GM21576 (cell line): ENCODE results near the gene NUBP2.

Source experiments
- ATAC-seq: cut with Tn5 transposase; IDR thresholded peaks from one replicate; pipeline ENCODE4 v1.9.1; 2021; ENCODE audit warnings: mild to moderate bottlenecking, moderate library complexity; ENCODE audit not compliant: unreplicated experiment

Gene NUBP2

GRCh38 chr16:1757714-1758461, 24.9 kb upstream of the NUBP2 start:
- ATAC-seq, result no peak

DNA sequence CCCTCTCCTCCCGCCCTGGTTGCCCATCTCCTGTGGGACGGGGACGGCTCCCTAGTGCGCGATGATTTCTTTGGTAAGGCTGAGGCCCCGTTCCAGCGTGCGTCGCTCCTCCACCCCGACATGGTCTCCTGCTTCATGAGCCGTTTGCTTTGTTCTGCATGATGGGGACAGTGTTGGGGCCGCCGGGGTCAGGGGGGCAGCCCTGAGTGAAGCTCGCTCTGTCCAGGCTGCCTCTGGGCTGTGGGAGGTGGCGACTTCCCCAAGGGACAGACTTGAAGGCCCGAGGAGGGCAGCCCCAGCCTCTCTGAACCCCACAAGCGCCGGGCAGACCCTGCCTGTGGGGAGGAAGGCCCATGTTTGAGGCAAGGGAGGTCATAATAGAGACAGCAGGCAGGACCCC, 23.8 kb upstream of the NUBP2 start:
- no peak for ATAC-seq

- ATAC-seq, result no peak
These were observed 23.2 kb upstream of the NUBP2 start for GRCh38 chr16:1759511-1759910.

DNA sequence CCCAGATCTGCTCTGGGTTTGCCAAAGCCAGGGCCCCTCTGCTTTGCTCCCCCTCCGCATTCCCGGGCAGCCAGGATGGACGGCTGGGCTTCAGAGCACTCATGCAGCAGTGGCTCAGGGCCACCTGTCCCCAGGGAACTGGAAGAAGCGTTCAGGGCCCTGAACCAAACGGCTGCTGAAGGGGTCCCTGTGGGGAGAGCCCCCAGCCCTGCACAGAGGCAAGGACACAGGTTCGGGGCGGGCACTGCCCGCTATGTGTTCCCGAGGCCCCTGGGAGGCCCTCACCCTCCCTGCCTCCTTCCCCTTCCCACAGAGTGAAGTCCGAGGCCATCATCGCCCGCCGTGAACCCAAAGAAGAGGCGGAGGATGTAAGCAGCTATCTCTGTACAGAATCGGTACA, 21.8 kb upstream of the NUBP2 start:
- no peak for ATAC-seq

GRCh38 chr16:1761751-1762150, 21.0 kb upstream of the NUBP2 start:
- no peak for ATAC-seq

- ATAC-seq, result no peak
These were observed 20.4 kb upstream of the NUBP2 start for GRCh38 chr16:1762196-1762878.

- no peak for ATAC-seq
These were observed 19.8 kb upstream of the NUBP2 start for GRCh38 chr16:1762879-1763520.

DNA sequence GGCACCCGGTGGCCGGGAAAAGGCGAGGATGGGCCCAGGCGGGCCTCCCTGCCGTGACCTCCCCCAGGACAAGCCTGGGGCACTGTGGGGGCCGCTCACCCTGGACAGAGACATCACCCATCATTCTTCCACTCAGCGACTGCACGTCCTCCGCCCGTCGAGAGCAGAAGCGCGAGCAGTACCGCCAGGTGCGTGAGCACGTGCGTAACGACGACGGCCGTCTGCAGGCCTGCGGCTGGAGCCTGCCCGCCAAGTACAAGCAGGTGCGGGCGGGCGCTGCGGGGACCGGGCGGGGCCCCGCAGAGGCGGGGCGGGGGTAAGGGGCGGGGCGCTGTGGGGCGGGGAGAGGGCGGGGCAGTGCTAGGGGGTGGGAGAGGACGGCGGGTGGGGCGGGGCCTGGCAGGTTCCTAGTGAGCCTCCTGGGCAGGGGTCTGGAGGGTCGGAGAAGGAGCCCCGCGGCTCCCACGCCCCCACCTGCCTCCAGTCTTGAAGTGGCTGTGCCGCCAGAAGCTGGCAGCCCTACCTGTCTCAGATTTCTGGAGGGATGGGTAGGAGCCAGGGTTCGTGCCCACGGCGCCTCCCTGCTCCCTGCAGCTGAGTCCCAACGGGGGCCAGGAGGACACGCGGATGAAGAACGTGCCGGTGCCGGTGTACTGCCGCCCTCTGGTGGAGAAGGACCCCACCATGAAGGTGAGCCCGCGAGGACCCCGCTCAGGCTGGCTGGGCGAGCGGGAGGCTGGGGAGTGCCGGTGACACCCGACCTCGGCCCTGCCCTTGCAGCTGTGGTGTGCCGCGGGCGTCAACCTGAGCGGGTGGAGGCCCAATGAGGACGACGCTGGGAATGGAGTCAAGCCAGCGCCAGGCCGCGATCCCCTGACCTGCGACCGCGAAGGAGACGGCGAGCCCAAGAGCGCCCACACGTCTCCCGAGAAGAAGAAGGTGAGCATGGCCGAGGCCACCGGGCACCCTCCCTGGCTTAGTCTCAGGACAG, 18.9 kb upstream of the NUBP2 start:
- no peak for ATAC-seq

- no peak for ATAC-seq
These were observed 17.8 kb upstream of the NUBP2 start for GRCh38 chr16:1764971-1765370.

DNA sequence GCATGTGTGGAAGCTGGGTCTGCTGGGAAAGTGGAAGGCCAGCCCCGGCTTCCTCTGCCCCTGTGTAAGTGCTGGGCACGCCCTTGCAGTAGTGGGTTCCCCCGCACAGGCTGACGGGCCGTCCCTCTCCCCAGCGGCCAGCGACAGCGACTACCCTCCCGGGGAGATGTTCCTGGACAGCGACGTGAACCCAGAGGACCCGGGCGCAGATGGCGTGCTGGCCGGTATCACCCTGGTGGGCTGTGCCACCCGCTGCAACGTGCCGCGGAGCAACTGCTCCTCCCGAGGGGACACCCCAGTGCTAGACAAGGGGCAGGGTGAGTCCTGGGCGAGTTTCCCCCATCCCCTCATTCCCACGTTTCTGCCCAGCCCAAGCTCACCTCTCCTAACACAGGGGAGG, 16.9 kb upstream of the NUBP2 start:
- ATAC-seq, result no peak

DNA sequence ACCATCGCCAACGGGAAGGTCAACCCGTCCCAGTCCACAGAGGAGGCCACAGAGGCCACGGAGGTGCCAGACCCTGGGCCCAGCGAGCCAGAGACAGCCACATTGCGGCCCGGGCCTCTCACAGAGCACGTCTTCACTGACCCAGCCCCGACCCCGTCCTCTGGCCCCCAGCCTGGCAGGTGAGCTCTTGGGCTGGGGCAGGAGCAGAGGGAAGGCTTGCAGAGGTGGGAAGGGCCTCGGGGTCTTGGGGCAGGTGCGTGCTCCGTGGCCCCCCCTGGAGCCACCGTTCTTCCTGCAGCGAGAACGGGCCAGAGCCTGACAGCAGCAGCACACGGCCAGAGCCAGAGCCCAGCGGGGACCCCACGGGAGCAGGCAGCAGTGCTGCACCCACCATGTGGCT, 16.5 kb upstream of the NUBP2 start:
- ATAC-seq, result no peak

DNA sequence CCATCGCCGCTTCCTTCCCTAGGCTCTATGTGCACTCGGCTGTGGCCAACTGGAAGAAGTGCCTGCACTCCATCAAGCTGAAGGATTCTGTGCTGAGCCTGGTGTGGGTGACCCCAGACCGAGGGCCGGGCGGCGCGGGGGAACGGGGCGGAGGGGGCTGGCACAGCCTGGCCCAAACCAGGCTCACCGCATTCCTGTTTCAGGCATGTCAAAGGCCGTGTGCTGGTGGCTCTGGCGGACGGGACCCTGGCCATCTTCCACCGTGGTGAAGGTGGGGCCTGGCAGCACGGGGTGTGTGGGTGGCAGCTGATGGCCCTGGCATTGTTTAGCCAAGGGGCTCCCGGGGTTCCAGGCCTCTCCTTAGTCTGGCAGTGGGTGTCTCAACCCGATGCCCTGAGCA, 16.1 kb upstream of the NUBP2 start:
- no peak for ATAC-seq

- ATAC-seq, result no peak
These were observed 15.4 kb upstream of the NUBP2 start for GRCh38 chr16:1767116-1767994.

- no peak for ATAC-seq
These were observed 14.5 kb upstream of the NUBP2 start for GRCh38 chr16:1768061-1768766.

DNA sequence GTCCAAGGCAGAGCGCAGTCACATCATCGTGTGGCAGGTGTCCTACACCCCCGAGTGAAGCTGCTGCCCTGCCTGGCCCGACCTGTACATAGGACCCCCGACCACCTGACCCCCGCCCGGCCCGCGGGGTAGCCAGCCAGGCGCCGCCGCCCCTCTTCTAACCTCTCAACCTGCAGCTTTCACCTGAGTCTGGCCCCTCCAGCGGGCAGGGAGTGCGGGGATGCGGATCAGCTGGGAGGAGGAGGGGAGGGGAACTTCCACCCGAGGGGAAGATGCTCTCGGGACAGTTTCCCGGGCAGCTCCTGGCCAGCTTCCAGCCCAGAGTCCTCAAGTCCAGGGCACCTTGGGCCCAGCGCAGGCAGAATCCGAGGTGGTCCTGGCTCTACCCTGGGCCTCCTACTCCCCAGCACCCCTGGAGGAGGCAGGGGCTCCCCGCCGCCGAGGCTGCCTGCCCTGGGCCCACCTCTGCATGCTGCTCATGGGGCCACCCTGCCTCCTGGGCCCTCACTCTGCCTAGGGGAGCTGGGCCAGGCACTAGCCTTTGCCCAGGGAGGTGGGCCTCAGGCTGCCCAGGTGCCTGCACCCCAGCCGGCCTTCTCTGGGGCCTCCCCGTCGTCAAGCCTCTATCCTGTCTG, 13.9 kb upstream of the NUBP2 start:
- no peak for ATAC-seq

DNA sequence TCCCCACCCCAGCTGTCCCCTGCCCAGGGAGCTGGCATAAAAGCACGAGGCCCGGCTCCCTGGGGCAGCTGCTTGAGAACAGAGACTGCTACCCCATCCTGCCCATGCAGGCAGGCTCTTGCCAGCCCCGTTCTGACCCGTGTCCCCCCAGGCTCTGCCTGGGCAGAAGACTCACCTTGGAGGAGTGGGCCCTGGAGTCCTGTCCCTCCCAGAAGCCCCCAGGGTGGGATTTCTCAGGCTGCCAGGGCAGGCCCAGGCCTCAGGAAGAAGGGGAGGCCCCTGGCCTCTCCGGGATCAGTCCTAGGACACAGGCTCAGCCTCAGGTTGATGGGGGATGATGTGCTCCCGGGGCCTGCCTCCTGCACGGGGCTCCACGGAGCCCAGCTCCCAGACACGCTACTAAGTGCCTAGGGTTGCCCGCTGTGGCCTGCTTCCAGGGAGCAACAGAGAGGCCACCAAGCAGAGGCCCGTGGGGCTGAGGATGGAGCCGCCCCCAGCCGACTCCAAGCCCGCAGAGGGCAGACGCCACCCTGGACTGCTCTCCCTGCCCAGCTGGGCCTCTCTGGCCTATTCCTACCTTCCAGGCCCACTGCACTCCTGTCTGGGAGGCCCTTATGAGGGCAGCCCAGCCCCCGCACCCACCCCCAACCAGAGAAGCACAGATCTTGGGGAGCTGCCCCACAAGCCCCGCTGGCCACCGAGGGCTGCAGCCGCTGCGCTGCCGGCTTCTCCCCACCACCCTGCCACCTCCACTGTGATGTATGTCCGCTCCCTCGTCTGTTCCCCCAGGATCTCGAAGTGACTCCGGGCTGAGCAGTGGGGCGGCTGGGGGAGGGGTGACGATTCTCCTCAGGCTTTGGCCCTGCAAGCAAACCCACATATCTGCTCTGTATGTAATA, 13.1 kb upstream of the NUBP2 start:
- no peak for ATAC-seq

- no peak for ATAC-seq
These were observed 12.2 kb upstream of the NUBP2 start for GRCh38 chr16:1770328-1771187.
